ENCODE measurements around the gene PLA2G4B. TPM values are rescaled to one million over a fixed set of nuclear protein-coding genes. Genes with fewer than 3 reads are reported as not detected.

PLA2G4B gene
- total RNA-seq, 2 experiments from 2014 or later, result 4.1 to 4.5 TPM

DNA sequence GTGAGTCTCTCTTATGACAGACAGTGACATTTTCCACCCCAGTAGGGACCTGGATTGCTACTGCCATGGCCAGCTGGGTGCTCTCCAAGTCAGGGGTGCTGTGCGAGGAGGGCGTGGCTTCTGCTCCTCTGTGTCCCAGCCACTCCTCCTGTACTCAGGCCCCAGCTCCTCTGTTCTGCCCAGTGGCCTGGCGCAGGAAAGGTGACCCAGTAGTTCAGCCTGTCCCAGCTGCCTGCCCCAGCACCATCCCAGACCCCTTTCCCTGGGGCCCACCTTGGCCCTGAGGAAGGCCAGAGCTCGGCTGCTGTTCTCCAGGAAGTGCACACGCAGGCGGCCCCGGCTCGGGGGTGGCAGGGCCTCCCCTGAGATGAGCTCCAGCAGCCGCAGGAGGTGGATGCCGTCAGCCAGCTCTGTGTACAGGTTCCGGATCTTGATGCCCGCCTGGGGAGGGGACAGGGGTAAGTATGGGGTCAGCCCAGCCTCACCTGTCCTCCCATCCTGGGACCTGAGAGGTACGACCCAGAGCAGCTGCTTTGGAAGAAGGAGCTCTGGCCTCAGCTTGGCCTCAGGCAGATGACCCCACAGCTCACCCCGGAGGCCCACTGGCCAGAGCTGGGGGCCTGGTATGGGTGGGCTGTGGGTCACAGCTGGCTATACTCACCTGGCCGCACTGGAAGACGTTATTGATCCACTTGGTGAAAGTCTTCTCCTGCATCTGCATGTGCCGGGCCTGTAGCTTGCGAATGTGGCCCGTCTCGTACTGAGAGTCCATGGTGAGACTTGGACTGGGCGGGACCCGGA is 54.2 kb downstream of the PLA2G4B start:
- POLR2A ChIA-PET, result interaction anchor here (0.8 kb wide), 1 partner anchor 79 kb away, joined by 4 read pairs; the partner anchor contains the start of gene EHD4

GRCh38 chr15:41893422-41894250 is 55.0 kb downstream of the PLA2G4B start, which contains the start of gene SPTBN5:
Gene SPTBN5, minus strand, starts transcription at chr15:41894053. Its CDS starts 556 bp downstream, at chr15:41893497.
- ChIA-PET CTCF (interaction anchor here (1.0 to 2.5 kb wide), 5 partner anchors 10 to 77 kb away, joined by 3 to 9 read pairs (median 6); no protein-coding TSS in a partner anchor), POLR2A (no interaction called here)

More for the DNA sequence above, 54.2 kb downstream of the PLA2G4B start:
- CTCF ChIA-PET, result interaction anchor here (2.1 to 2.5 kb wide), 2 partner anchors 12 to 44 kb away, joined by 6 to 8 read pairs; no protein-coding TSS in a partner anchor

- POLR2A ChIA-PET, result interaction anchor here (1.0 to 1.2 kb wide), 3 partner anchors 24 to 121 kb away, joined by 3 to 6 read pairs (median 3); partner anchors contain the start of gene EHD4
- CTCF ChIA-PET, result interaction anchor here (0.9 to 1.9 kb wide), 6 partner anchors 10 to 76 kb away, joined by 3 to 9 read pairs (median 3); no protein-coding TSS in a partner anchor
These were observed 55.7 kb downstream of the PLA2G4B start for GRCh38 chr15:41894251-41894790.

DNA sequence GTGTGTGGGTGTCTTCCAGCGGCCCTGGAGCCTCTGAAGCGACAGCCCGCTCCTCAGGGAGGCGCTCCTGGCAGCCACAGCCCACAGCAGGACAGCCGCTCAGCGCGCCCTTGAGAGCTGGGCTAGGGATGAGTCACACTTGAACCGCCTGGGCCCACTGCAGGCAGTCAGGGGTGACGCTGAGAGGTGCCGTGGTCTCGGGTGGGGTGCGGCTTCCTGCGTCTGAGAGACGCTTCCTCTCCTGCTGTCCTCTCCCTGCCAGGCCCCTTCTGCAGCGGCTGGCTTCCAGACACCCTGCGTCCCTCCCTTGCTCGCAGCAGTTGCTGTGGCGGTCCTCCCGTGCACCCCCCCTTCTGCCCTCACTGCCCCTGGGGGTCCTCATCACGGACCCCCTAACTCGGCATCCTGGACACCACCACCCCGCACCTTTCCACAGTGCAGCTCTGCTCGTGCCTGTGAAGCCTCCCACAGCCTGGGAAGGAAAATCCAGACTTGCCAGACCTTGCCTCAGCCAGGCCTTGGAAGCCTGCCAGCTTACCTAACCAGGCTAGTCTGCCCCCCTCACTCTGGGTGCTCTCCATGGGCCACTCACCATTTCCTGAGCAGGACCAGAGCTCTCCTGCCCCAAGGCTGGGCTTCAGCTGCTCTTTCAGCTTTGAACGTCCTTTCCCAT is 56.3 kb downstream of the PLA2G4B start:
- ChIA-PET CTCF (interaction anchor here (0.7 to 1.9 kb wide), 9 partner anchors 9 to 76 kb away, joined by 3 to 9 read pairs (median 3); no protein-coding TSS in a partner anchor), POLR2A (interaction anchor here (1.0 to 1.2 kb wide), 3 partner anchors 24 to 121 kb away, joined by 3 to 6 read pairs (median 3); partner anchors contain the start of gene EHD4)

- ChIA-PET POLR2A (interaction anchor here (0.5 to 1.2 kb wide), 4 partner anchors 25 to 234 kb away, joined by 3 to 6 read pairs (median 3); partner anchors contain the start of gene EHD4), CTCF (interaction anchor here (0.7 to 1.9 kb wide), 7 partner anchors 9 to 75 kb away, joined by 3 to 9 read pairs (median 3); no protein-coding TSS in a partner anchor)
These were observed 56.8 kb downstream of the PLA2G4B start for GRCh38 chr15:41895491-41895890.

GRCh38 chr15:41895957-41896356 is 57.3 kb downstream of the PLA2G4B start:
- ChIA-PET CTCF (interaction anchor here (1.5 to 1.9 kb wide), 3 partner anchors 8 to 52 kb away, joined by 3 to 9 read pairs (median 3); no protein-coding TSS in a partner anchor), POLR2A (interaction anchor here (0.5 to 1.2 kb wide), 2 partner anchors 25 to 235 kb away, joined by 3 to 6 read pairs; no protein-coding TSS in a partner anchor)

- CTCF ChIA-PET, result interaction anchor here (1.5 kb wide), 1 partner anchor 26 kb away, joined by 3 read pairs; no protein-coding TSS in a partner anchor
- POLR2A ChIA-PET, result no interaction called here
These were observed 57.9 kb downstream of the PLA2G4B start for GRCh38 chr15:41896566-41896965.

DNA sequence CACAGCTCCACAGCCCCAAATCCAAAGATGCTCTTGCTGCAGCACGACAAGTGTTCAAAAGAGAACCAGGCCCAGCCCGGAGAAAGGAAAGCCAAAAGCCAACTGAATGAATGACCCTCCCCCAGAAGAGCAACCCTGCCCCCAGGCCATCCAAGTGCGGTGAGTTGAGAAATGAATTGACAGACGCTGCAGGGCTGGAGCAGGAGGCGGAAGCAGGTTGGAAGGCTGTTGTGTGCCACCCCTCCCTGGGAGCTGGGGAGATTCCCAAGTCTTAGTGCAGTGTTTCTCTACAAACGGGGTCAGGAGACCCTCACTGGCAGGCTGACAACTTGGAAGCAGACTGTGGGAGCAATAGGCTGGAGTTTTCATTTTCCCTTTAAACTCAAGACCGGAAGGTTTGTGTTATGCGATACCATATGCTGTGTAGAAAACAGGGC is 58.7 kb downstream of the PLA2G4B start:
- ChIA-PET POLR2A (no interaction called here), CTCF (no interaction called here)

Other genes with a start within 250 kb of the PLA2G4B start
- 10 to 100 TPM; 37.9 to 38.2 TPM for gene MGA, start 178.4 kb upstream of the PLA2G4B start, total RNA-seq
- gene MAPKBP1, start 64.4 kb upstream of the PLA2G4B start, total RNA-seq, result 10 to 100 TPM; 17.3 to 18.6 TPM
- 10 to 100 TPM; 16.2 to 16.3 TPM for gene JMJD7, start 10.8 kb upstream of the PLA2G4B start, total RNA-seq
- under 1 TPM; 0.21 to 0.23 TPM for gene SPTBN5, start 55.2 kb downstream of the PLA2G4B start, total RNA-seq
- 10 to 100 TPM; 25.8 TPM for gene EHD4, start 133.7 kb downstream of the PLA2G4B start, total RNA-seq
- not detected for gene PLA2G4E, start 182.2 kb downstream of the PLA2G4B start, total RNA-seq